ENCODE results near the gene FANK1.

DNA sequence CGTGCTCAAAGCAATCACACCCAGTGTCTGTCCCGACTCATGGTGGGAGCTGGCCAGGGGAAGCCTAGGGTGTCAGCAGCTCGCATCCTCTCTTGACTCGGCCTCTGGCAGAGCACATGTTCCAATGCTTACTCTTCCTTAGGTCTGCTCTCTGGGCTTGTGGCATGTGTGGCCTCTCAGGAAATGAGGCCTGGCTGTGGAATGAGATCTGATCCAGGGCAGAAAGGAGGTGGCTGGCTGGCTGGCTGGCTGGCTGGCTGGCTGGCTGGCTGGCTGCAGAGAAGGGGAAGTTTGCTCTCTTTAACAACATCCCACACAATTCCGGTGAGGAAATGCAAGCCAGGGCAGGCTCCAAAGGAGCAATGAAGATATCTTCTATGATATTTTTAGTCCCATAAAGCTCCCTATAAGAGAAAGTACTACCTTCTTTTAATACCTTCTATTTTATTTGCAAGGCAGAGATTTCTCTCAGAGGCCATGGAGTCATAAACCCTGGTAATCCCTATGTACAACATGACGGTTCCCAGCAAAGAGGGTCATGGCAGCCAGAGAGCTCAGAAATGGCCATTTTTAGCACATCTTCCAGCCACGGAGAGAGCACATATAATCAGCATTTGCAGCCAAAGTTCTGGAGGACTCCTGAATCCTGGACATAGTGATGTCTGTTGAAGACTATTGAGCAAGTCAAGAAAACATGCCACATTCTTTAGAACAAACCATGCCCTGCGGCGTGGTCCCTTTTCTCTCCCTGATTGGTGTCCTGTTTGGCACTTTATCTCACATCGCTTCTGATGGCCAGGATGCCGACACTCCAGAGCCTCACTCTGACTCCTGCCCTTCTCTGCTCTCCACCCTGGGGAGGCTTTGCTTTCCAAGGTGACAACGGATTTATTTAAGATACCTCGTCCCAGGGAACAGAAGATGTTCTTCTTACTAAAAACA, 153.7 kb downstream of the FANK1 start:
- TF ChIP-seq, protein P1, sequence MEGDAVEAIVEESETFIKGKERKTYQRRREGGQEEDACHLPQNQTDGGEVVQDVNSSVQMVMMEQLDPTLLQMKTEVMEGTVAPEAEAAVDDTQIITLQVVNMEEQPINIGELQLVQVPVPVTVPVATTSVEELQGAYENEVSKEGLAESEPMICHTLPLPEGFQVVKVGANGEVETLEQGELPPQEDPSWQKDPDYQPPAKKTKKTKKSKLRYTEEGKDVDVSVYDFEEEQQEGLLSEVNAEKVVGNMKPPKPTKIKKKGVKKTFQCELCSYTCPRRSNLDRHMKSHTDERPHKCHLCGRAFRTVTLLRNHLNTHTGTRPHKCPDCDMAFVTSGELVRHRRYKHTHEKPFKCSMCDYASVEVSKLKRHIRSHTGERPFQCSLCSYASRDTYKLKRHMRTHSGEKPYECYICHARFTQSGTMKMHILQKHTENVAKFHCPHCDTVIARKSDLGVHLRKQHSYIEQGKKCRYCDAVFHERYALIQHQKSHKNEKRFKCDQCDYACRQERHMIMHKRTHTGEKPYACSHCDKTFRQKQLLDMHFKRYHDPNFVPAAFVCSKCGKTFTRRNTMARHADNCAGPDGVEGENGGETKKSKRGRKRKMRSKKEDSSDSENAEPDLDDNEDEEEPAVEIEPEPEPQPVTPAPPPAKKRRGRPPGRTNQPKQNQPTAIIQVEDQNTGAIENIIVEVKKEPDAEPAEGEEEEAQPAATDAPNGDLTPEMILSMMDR (IDR thresholded peaks at IDR 0.05): no peak
- no peak for TF ChIP-seq POLR2A (IDR thresholded peaks at IDR 0.05)
